HEK293 (cell line): ENCODE results near the gene POLD4.

Source experiments
- CTCF ChIP-seq: fragments of 450-650 bp; formaldehyde crosslinking; IDR thresholded peaks from 2 replicates; pipeline ENCODE4 v1.5.1; 2016; ENCODE audit warnings: missing biosample characterization, missing genetic modification characterization
- YY1 ChIP-seq: fragments of 450-650 bp; formaldehyde crosslinking; IDR thresholded peaks from 2 replicates; pipeline ENCODE4 v1.5.1; 2018; ENCODE audit warnings: missing biosample characterization, missing genetic modification characterization
- ZBTB44 ChIP-seq: fragments of 450-650 bp; IDR thresholded peaks from 2 replicates; pipeline ENCODE4 v1.5.1; 2018; ENCODE audit warnings: missing biosample characterization, mild to moderate bottlenecking, missing genetic modification characterization
- ZNF266 ChIP-seq: fragments of 450-650 bp; formaldehyde crosslinking; IDR thresholded peaks from 2 replicates; pipeline ENCODE4 v1.5.1; 2016; ENCODE audit warnings: missing biosample characterization, missing genetic modification characterization, low read depth
- TF ChIP-seq, protein P1 (sequence below): fragments of 450-650 bp; formaldehyde crosslinking; IDR thresholded peaks from 2 replicates; pipeline ENCODE4 v1.5.1; 2016; ENCODE audit warnings: missing biosample characterization, missing genetic modification characterization

- TF ChIP-seq ZNF266 (no peak), ZBTB44 (tag by site-specific recombination) (no peak), CTCF (tag by site-specific recombination) (no peak), YY1 (tag by site-specific recombination) (no peak)
- TF ChIP-seq, protein P1, sequence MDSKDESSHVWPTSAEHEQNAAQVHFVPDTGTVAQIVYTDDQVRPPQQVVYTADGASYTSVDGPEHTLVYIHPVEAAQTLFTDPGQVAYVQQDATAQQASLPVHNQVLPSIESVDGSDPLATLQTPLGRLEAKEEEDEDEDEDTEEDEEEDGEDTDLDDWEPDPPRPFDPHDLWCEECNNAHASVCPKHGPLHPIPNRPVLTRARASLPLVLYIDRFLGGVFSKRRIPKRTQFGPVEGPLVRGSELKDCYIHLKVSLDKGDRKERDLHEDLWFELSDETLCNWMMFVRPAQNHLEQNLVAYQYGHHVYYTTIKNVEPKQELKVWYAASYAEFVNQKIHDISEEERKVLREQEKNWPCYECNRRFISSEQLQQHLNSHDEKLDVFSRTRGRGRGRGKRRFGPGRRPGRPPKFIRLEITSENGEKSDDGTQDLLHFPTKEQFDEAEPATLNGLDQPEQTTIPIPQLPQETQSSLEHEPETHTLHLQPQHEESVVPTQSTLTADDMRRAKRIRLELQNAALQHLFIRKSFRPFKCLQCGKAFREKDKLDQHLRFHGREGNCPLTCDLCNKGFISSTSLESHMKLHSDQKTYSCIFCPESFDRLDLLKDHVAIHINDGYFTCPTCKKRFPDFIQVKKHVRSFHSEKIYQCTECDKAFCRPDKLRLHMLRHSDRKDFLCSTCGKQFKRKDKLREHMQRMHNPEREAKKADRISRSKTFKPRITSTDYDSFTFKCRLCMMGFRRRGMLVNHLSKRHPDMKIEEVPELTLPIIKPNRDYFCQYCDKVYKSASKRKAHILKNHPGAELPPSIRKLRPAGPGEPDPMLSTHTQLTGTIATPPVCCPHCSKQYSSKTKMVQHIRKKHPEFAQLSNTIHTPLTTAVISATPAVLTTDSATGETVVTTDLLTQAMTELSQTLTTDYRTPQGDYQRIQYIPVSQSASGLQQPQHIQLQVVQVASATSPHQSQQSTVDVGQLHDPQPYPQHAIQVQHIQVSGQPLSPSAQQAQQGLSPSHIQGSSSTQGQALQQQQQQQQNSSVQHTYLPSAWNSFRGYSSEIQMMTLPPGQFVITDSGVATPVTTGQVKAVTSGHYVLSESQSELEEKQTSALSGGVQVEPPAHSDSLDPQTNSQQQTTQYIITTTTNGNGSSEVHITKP (tag by site-specific recombination), result no peak
These were observed 44.8 kb upstream of the POLD4 start for GRCh38 chr11:67397986-67398660.
